Panc1 (cell line): Measurements from ENCODE around the gene EMC6. TPM values are rescaled to one million over a fixed set of nuclear protein-coding genes. Genes with fewer than 3 reads are reported as not detected.
A peak's percentile ranks its signal among the peaks of the same experiment; 100 is the strongest.

Experiments used
- ATAC-seq: fragments of 200-7000 bp; cut with Tn5 transposase; 2 replicates; pipeline ENCODE4 v1.9.1; 2020; ENCODE audit warnings: mild to moderate bottlenecking, moderate library complexity
- BruUV-seq: library from RNA; stranded (reverse); fragments of 400-500 nt; replicated peaks from 2 replicates; lab custom pipeline; 2021; lab: Mats Ljungman, UMichigan
- CTCF ChIA-PET: fragments of 300-600 bp; sonication (Branson Sonifier 250); formaldehyde crosslinking; loops from one replicate; lab custom pipeline; 2022; ENCODE audit warnings: antibody characterized with exemption; lab: Charles Lee
- POLR2A ChIA-PET: fragments of 300-600 bp; sonication (Branson Sonifier 250); formaldehyde crosslinking; loops from one replicate; lab custom pipeline; 2022; ENCODE audit warnings: antibody characterized with exemption; lab: Charles Lee
- DNase-seq: peaks from one replicate; pipeline ENCODE4 v3.0.0-alpha.2; 2010; ENCODE audit warnings: low read depth, low spot score
- H3K27ac ChIP-seq: 2 replicates; pipeline ENCODE4 v1.5.1; 2011; ENCODE audit warnings: mild to moderate bottlenecking, low read length, inconsistent platforms
- H3K27me3 ChIP-seq: fragments of 200-500 bp; sonication (Bioruptor generic); 2 replicates; pipeline ENCODE4 v1.6.0; 2014; ENCODE audit warnings: low read length, inconsistent platforms; ENCODE audit not compliant: control insufficient read depth, insufficient read depth
- H3K36me3 ChIP-seq: fragments of 200-500 bp; sonication (Bioruptor generic); 2 replicates; pipeline ENCODE4 v1.5.1; 2014; ENCODE audit warnings: inconsistent platforms, mild to moderate bottlenecking, low read length, moderate library complexity; ENCODE audit not compliant: control insufficient read depth, insufficient read depth
- H3K4me1 ChIP-seq: 2 replicates; pipeline ENCODE4 v1.5.1; 2011; ENCODE audit warnings: inconsistent platforms, mild to moderate bottlenecking, low read length, moderate library complexity; ENCODE audit not compliant: control insufficient read depth, insufficient read depth
- H3K4me3 ChIP-seq, 2 experiments: 2 replicates each; pipeline ENCODE4 v1.5.1; 2011 to 2012; ENCODE audit warnings: low read depth in 2 of 2, low read length in 2 of 2, mild to moderate bottlenecking in 2 of 2, inconsistent platforms in 1 of 2, moderate library complexity in 1 of 2
- H3K9me3 ChIP-seq: fragments of 200-500 bp; sonication (Bioruptor generic); 2 replicates; pipeline ENCODE4 v1.5.1; 2014; ENCODE audit warnings: low read depth, mild to moderate bottlenecking, inconsistent platforms, low read length, moderate library complexity; ENCODE audit not compliant: control insufficient read depth, insufficient read depth
- CTCF ChIP-seq: fragments of 450-650 bp; IDR thresholded peaks from 2 replicates; pipeline ENCODE4 v1.5.1; 2017; ENCODE audit warnings: mild to moderate bottlenecking
- POLR2AphosphoS5 ChIP-seq: IDR thresholded peaks from 2 replicates; pipeline ENCODE4 v1.6.1; 2012; ENCODE audit warnings: mild to moderate bottlenecking, low read depth, low read length, moderate library complexity
- REST ChIP-seq, 2 experiments: IDR thresholded peaks; 2 replicates each; pipeline ENCODE4 v1.6.1; 2011 to 2012; ENCODE audit warnings: low read depth in 2 of 2, control low read depth in 1 of 2, low read length in 1 of 2, mild to moderate bottlenecking in 1 of 2, moderate library complexity in 1 of 2; ENCODE audit not compliant: insufficient read depth in 1 of 2
- SIN3A ChIP-seq: IDR thresholded peaks from 2 replicates; pipeline ENCODE4 v1.6.1; 2012; ENCODE audit warnings: low read depth, mild to moderate bottlenecking, low read length, moderate library complexity, borderline replicate concordance; ENCODE audit not compliant: insufficient read depth
- TCF7L2 ChIP-seq: IDR thresholded peaks from 2 replicates; pipeline ENCODE4 v1.6.1; 2011; ENCODE audit warnings: mild to moderate bottlenecking, low read depth, low read length, inconsistent platforms
- in situ Hi-C: cut with HindIII; loops from 2 replicates; pipeline ENCODE4 v1.10.0; 2016; ENCODE audit warnings: low sequenced_read_pairs, low pct_unique_long_range_greater_than_20kb
- intact Hi-C: fragments of 100-400 bp; cut with micrococcal nuclease; formaldehyde crosslinking; loops from one replicate; pipeline ENCODE4 v1.10.0; 2022; ENCODE audit not compliant: unreplicated experiment
- total RNA-seq: library from RNA; stranded (reverse); gene quantifications from one replicate; pipeline ENCODE4 v1.2.1, GENCODE V29; 2021; ENCODE audit not compliant: unreplicated experiment

EMC6 gene
- total RNA-seq, 1 experiment from 2014 or later, result 65.9 TPM

GRCh38 chr17:3660311-3660891 lies 8.2 kb upstream of the EMC6 start:
- ATAC-seq, result peak; percentile 26
- Histone ChIP-seq H3K4me1 (peaks cover 18% of the 10 kb centered on the region), H3K9me3 (no peaks in the 10 kb centered on the region), H3K27me3 (no peaks in the 10 kb centered on the region), H3K4me3 (no peak overlapping the region), H3K36me3 (no peaks in the 10 kb centered on the region; the same call in 1 of the 2 replicates), H3K27ac (peak overlapping the region; percentile 74)
- CTCF ChIA-PET, result no interaction called here
- no peak for DNase-seq
- in situ Hi-C loops (no loop called here), intact Hi-C loops (no loop called here)
- POLR2A ChIA-PET, result no interaction called here
- BruUV-seq, result no TSS peak
- TF ChIP-seq CTCF (no peak), SIN3A (no peak)

GRCh38 chr17:3663102-3664011 lies 5.3 kb upstream of the EMC6 start:
- no peak for ATAC-seq
- CTCF ChIA-PET, result interaction anchor here (0.6 to 0.7 kb wide), 2 partner anchors 27 to 1568 kb away, joined by 3 read pairs; partner anchors contain the start of genes CTNS and SHPK

More at GRCh38 chr17:3663102-3664011, 5.3 kb upstream of the EMC6 start:
- POLR2A ChIA-PET, result no interaction called here
- in situ Hi-C loops (no loop called here), intact Hi-C loops (no loop called here)
- Histone ChIP-seq H3K9me3 (no peaks in the 10 kb centered on the region), H3K4me3 (no peak overlapping the region), H3K36me3 (peaks cover 3% of the 10 kb centered on the region; the same call in 1 of the 2 replicates), H3K4me1 (peaks cover 21% of the 10 kb centered on the region), H3K27ac (no peak overlapping the region), H3K27me3 (no peaks in the 10 kb centered on the region)
- TF ChIP-seq POLR2AphosphoS5, result no peak
- TF ChIP-seq SIN3A, result no peak
- TF ChIP-seq TCF7L2, result no peak
- TF ChIP-seq CTCF, result no peak
- no peak for TF ChIP-seq REST (IDR thresholded peaks at IDR 0.05; ENCODE audit: insufficient read depth in 1 of 2, low read depth in 2 of 2, low read length in 1 of 2)
- BruUV-seq, result no TSS peak
- no peak for DNase-seq
